Mesendoderm (in vitro differentiated cells): ENCODE data around the gene THSD7B.
"Not testable (repeated sequence)": the region's sequence is repeated elsewhere in the genome, so short reads cannot be mapped to it uniquely, and the experiment has no call there.

Experiments used
- DNase-seq: peaks from one replicate; pipeline ENCODE4 v3.0.0; 2013
- H2AK5ac ChIP-seq: 2 replicates; pipeline ENCODE4 v1.6.1; 2013; ENCODE audit warnings: low read length, inconsistent platforms
- H2BK120ac ChIP-seq: 2 replicates; pipeline ENCODE4 v1.6.1; 2013; ENCODE audit warnings: low read depth, mild to moderate bottlenecking, low read length, moderate library complexity, mixed read lengths
- H2BK15ac ChIP-seq: replicated peaks from 2 replicates; pipeline ENCODE4 v1.6.1; 2013; ENCODE audit warnings: low read depth, mild to moderate bottlenecking, moderate library complexity
- H2BK5ac ChIP-seq: 2 replicates; pipeline ENCODE4 v1.6.1; 2013; ENCODE audit warnings: low read length, inconsistent platforms
- H3K18ac ChIP-seq: 2 replicates; pipeline ENCODE4 v1.6.1; 2013; ENCODE audit warnings: mild to moderate bottlenecking, low read length, mixed read lengths
- H3K23ac ChIP-seq: one replicate; pipeline ENCODE4 v1.6.1; 2013; ENCODE audit warnings: low read length
- H3K27ac ChIP-seq: 2 replicates; pipeline ENCODE4 v1.5.1; 2013; ENCODE audit warnings: low read depth, mild to moderate bottlenecking, inconsistent platforms, low read length, moderate library complexity
- H3K27me3 ChIP-seq: 2 replicates; pipeline ENCODE4 v1.6.1; 2013; ENCODE audit warnings: low read length, control low read depth, mild to moderate bottlenecking, inconsistent platforms; ENCODE audit not compliant: insufficient read depth, poor library complexity
- H3K36me3 ChIP-seq: 2 replicates; pipeline ENCODE4 v1.6.1; 2013; ENCODE audit warnings: low read length, inconsistent platforms; ENCODE audit not compliant: control insufficient read depth, insufficient read depth
- H3K4ac ChIP-seq: one replicate; pipeline ENCODE4 v1.6.1; 2013; ENCODE audit warnings: low read depth, mild to moderate bottlenecking, low read length, moderate library complexity
- H3K4me1 ChIP-seq: 2 replicates; pipeline ENCODE4 v1.6.1; 2013; ENCODE audit warnings: low read depth, low read length, inconsistent platforms; ENCODE audit not compliant: control insufficient read depth
- H3K4me2 ChIP-seq: 2 replicates; pipeline ENCODE4 v1.6.1; 2013; ENCODE audit warnings: low read length
- H3K4me3 ChIP-seq: 2 replicates; pipeline ENCODE4 v1.5.1; 2013; ENCODE audit warnings: mild to moderate bottlenecking, low read length
- H3K56ac ChIP-seq: one replicate; pipeline ENCODE4 v1.6.1; 2013; ENCODE audit warnings: low read length
- H3K79me1 ChIP-seq: 2 replicates; pipeline ENCODE4 v1.6.1; 2013; ENCODE audit warnings: low read length, inconsistent platforms
- H3K79me2 ChIP-seq: 2 replicates; pipeline ENCODE4 v1.6.1; 2013; ENCODE audit warnings: mild to moderate bottlenecking, low read length; ENCODE audit not compliant: control insufficient read depth, insufficient read depth
- H3K9ac ChIP-seq: 2 replicates; pipeline ENCODE4 v1.6.1; 2013; ENCODE audit warnings: low read length, inconsistent platforms
- H4K5ac ChIP-seq: one replicate; pipeline ENCODE4 v1.6.1; 2013; ENCODE audit warnings: low read length
- H4K8ac ChIP-seq: one replicate; pipeline ENCODE4 v1.6.1; 2013; ENCODE audit warnings: low read depth, mild to moderate bottlenecking, control low read depth, low read length, moderate library complexity
- WGBS: extraction: QIAGEN DNeasy Blood & Tissue Kit; methylation state at CpG from one replicate; pipeline ENCODE4 v1.1.7; 2013; ENCODE audit warnings: low lambda C conversion rate, missing lambda C conversion rate; ENCODE audit not compliant: insufficient coverage; ENCODE audit errors: extremely low coverage; 5-methylcytosine and 5-hydroxymethylcytosine counted together

THSD7B gene

GRCh38 chr2:137331562-137331961, 566.2 kb downstream of the THSD7B start:
- H3K4me1 ChIP-seq, H3K79me1 ChIP-seq, H2BK120ac ChIP-seq, H2AK5ac ChIP-seq, H3K79me2 ChIP-seq, H2BK15ac ChIP-seq, H3K27ac ChIP-seq, H3K9ac ChIP-seq, H3K18ac ChIP-seq, H2BK5ac ChIP-seq, H3K56ac ChIP-seq, H3K27me3 ChIP-seq, H4K5ac ChIP-seq, H3K4me3 ChIP-seq, H3K23ac ChIP-seq, H3K4me2 ChIP-seq, DNase-seq, H3K36me3 ChIP-seq, H4K8ac ChIP-seq, H3K4ac ChIP-seq: not testable (repeated sequence)
- no CpG with 5 or more reads among the region's 25 CpGs for WGBS

GRCh38 chr2:137333386-137334165, 568.2 kb downstream of the THSD7B start:
- no peak overlapping the region for H3K9ac ChIP-seq
- no peak overlapping the region for H3K4me2 ChIP-seq
- H4K5ac ChIP-seq: no peak overlapping the region
- H3K18ac ChIP-seq: no peak overlapping the region
- no peaks in the 10 kb centered on the region for H3K4me1 ChIP-seq
- no peaks in the 10 kb centered on the region for H3K27me3 ChIP-seq
- no peak overlapping the region for H3K27ac ChIP-seq
- H2BK15ac ChIP-seq: no peak overlapping the region
- no peaks in the 10 kb centered on the region for H3K79me1 ChIP-seq
- no CpG with 5 or more reads among the region's 4 CpGs for WGBS
- no peak overlapping the region for H3K4ac ChIP-seq
- no peak overlapping the region for H2BK120ac ChIP-seq
- H3K36me3 ChIP-seq: no peaks in the 10 kb centered on the region
- no peak for DNase-seq
- H2AK5ac ChIP-seq: no peak overlapping the region
- H3K56ac ChIP-seq: no peak overlapping the region
- no peak overlapping the region for H3K23ac ChIP-seq
- no peak overlapping the region for H3K4me3 ChIP-seq
- H2BK5ac ChIP-seq: no peak overlapping the region
- H3K79me2 ChIP-seq: no peaks in the 10 kb centered on the region
- no peak overlapping the region for H4K8ac ChIP-seq

DNA sequence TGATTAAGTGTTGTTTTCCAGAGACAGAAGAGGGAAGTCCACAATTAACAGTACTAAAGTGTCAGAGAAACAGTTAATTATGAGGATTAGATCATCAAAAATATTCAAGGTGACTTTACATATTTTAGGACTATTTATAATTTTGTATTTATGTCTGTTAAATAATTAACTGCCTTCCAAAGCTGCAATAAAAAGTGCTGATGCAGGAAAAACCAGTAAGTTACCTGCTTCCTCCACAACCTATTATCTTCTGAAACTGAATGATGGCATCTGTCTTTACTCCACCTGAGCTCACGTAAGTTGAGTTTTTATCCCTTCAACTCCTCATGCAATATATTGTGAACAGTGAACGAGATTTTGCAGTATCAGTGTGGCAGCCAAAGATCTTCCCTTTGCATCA, 570.7 kb downstream of the THSD7B start:
- no peaks in the 10 kb centered on the region for H3K4me1 ChIP-seq
- H4K8ac ChIP-seq: no peak overlapping the region
- no peak overlapping the region for H3K23ac ChIP-seq
- H3K18ac ChIP-seq: no peak overlapping the region
- H2BK15ac ChIP-seq: no peak overlapping the region
- H3K4ac ChIP-seq: no peak overlapping the region
- no peak overlapping the region for H2AK5ac ChIP-seq
- no peak overlapping the region for H3K56ac ChIP-seq
- WGBS: no CpG with 5 or more reads among the region's 2 CpGs
- H2BK120ac ChIP-seq: no peak overlapping the region
- no peak overlapping the region for H4K5ac ChIP-seq
- H3K9ac ChIP-seq: no peak overlapping the region
- H3K4me3 ChIP-seq: no peak overlapping the region
- no peak overlapping the region for H2BK5ac ChIP-seq
- H3K79me1 ChIP-seq: no peaks in the 10 kb centered on the region
- no peak overlapping the region for H3K4me2 ChIP-seq
- no peaks in the 10 kb centered on the region for H3K36me3 ChIP-seq
- H3K27ac ChIP-seq: no peak overlapping the region
- no peaks in the 10 kb centered on the region for H3K79me2 ChIP-seq
- no peak for DNase-seq
- no peaks in the 10 kb centered on the region for H3K27me3 ChIP-seq

GRCh38 chr2:137339051-137339450, 573.7 kb downstream of the THSD7B start:
- no peaks in the 10 kb centered on the region for H3K79me1 ChIP-seq
- H4K8ac ChIP-seq: no peak overlapping the region
- H2BK5ac ChIP-seq: no peak overlapping the region
- no peaks in the 10 kb centered on the region for H3K4me1 ChIP-seq
- no peak overlapping the region for H3K4me2 ChIP-seq
- no peak overlapping the region for H3K18ac ChIP-seq
- no peaks in the 10 kb centered on the region for H3K36me3 ChIP-seq
- H3K79me2 ChIP-seq: no peaks in the 10 kb centered on the region
- H3K56ac ChIP-seq: no peak overlapping the region
- no peak for DNase-seq
- H2BK15ac ChIP-seq: no peak overlapping the region
- WGBS: no CpG with 5 or more reads among the region's 3 CpGs
- no peaks in the 10 kb centered on the region for H3K27me3 ChIP-seq
- H4K5ac ChIP-seq: no peak overlapping the region
- no peak overlapping the region for H2BK120ac ChIP-seq
- H3K4me3 ChIP-seq: no peak overlapping the region
- H3K4ac ChIP-seq: no peak overlapping the region
- no peak overlapping the region for H3K27ac ChIP-seq
- no peak overlapping the region for H2AK5ac ChIP-seq
- no peak overlapping the region for H3K23ac ChIP-seq
- H3K9ac ChIP-seq: no peak overlapping the region

DNA sequence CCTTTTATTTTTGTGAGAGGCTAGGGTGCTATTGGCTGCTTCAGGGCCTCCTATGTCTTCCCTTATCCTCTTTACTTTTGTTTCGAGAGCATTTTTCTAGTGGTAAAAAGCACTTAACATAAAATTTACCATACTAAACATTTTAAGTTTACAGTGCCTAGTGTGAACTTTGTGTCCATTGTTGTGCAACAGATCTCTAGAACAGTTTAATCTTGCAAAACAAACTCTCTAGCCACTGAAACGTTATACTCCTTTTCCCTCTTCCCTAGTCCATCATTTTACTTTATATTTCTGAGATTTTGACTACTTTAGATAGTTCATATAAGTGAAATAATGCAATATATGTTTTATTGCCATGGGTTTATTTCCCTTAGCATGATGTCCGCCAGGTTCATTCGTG, 580.6 kb downstream of the THSD7B start:
- DNase-seq: no peak
- Histone ChIP-seq H3K36me3 (no peaks in the 10 kb centered on the region), H3K4me2 (no peak overlapping the region), H3K4me1 (no peaks in the 10 kb centered on the region), H2BK15ac (no peak overlapping the region), H3K18ac (no peak overlapping the region), H2AK5ac (no peak overlapping the region), H3K27ac (no peak overlapping the region), H3K56ac (no peak overlapping the region), H3K4me3 (no peak overlapping the region), H2BK5ac (no peak overlapping the region), H3K27me3 (no peaks in the 10 kb centered on the region), H2BK120ac (no peak overlapping the region), H4K5ac (no peak overlapping the region), H3K4ac (no peak overlapping the region), H3K79me1 (no peaks in the 10 kb centered on the region), H4K8ac (no peak overlapping the region), H3K9ac (no peak overlapping the region), H3K23ac (no peak overlapping the region), H3K79me2 (no peaks in the 10 kb centered on the region)
- no CpG with 5 or more reads among the region's 4 CpGs for WGBS

DNA sequence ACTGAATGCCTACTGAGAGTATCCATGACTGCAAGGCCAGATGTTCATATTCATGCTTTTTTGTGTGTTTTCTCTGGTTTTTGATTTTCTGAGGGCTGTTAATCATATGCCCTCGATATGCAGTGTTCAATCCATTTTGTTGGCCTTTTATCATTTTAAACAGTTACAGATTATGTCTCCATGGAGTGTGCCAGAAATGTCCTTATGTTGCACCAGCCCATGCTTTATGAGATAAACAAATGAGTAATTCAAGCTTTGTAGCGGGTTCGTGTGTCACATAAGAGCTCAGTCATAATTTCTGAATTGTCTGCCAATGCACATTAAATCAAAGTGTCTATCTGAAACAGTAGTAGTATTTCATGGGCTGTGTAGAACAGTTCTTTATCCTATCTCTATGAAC, 583.0 kb downstream of the THSD7B start:
- Histone ChIP-seq H2AK5ac (no peak overlapping the region), H3K56ac (no peak overlapping the region), H3K9ac (no peak overlapping the region), H2BK5ac (no peak overlapping the region), H3K27me3 (no peaks in the 10 kb centered on the region), H3K4ac (no peak overlapping the region), H3K23ac (no peak overlapping the region), H3K4me3 (no peak overlapping the region), H2BK120ac (no peak overlapping the region), H3K4me2 (no peak overlapping the region), H3K18ac (no peak overlapping the region), H2BK15ac (no peak overlapping the region), H3K4me1 (no peaks in the 10 kb centered on the region), H3K79me1 (no peaks in the 10 kb centered on the region), H3K79me2 (no peaks in the 10 kb centered on the region), H3K36me3 (no peaks in the 10 kb centered on the region), H4K5ac (no peak overlapping the region), H4K8ac (no peak overlapping the region), H3K27ac (no peak overlapping the region)
- no CpG with 5 or more reads among the region's 3 CpGs for WGBS
- no peak for DNase-seq
